GM18511 (cell line): ENCODE results near the gene TOR3A.

ENCODE experiments used
- ATAC-seq: cut with Tn5 transposase; IDR thresholded peaks from one replicate; pipeline ENCODE4 v1.9.1; 2021; ENCODE audit warnings: mild to moderate bottlenecking, moderate library complexity; ENCODE audit not compliant: unreplicated experiment

The TOR3A gene

GRCh38 chr1:179143322-179143721 is 61.5 kb downstream of the TOR3A start:
- no peak for ATAC-seq

- ATAC-seq: no peak
These were observed 62.8 kb downstream of the TOR3A start for GRCh38 chr1:179144626-179145025.

- ATAC-seq: no peak
These were observed 63.7 kb downstream of the TOR3A start for GRCh38 chr1:179145521-179145920.
